Right lobe of liver (tissue), 4 donors: ENCODE results near the gene ZNG1F.
"Not testable (repeated sequence)": the region's sequence is repeated elsewhere in the genome, so short reads cannot be mapped to it uniquely, and the experiment has no call there.

Experiments used
- POLR2A ChIP-seq: fragments of 450-650 bp; IDR thresholded peaks from one replicate; pipeline ENCODE4 v1.6.1; 2017; ENCODE audit warnings: antibody characterized with exemption, mild to moderate bottlenecking
- TF ChIP-seq, protein P1 (sequence below), 4 donors: fragments of 200-600 bp in 3 of 4; fragments of 450-650 bp in 1 of 4; IDR thresholded peaks; one replicate each; pipeline versions ENCODE4 v1.5.1 to v1.8.0; 2016 to 2022; ENCODE audit warnings: antibody characterized with exemption in 4 of 4, mild to moderate bottlenecking in 2 of 4
- donor health status: DM: no; HTN: no; CAD: no.
- donor health status: DM: no; HTN: no; CAD: no.
- donor health status: DM: no; HTN: yes; CAD: no.

GRCh38 chr9:41234221-41234620, 45.1 kb upstream of the ZNG1F start:
- TF ChIP-seq, protein P1, sequence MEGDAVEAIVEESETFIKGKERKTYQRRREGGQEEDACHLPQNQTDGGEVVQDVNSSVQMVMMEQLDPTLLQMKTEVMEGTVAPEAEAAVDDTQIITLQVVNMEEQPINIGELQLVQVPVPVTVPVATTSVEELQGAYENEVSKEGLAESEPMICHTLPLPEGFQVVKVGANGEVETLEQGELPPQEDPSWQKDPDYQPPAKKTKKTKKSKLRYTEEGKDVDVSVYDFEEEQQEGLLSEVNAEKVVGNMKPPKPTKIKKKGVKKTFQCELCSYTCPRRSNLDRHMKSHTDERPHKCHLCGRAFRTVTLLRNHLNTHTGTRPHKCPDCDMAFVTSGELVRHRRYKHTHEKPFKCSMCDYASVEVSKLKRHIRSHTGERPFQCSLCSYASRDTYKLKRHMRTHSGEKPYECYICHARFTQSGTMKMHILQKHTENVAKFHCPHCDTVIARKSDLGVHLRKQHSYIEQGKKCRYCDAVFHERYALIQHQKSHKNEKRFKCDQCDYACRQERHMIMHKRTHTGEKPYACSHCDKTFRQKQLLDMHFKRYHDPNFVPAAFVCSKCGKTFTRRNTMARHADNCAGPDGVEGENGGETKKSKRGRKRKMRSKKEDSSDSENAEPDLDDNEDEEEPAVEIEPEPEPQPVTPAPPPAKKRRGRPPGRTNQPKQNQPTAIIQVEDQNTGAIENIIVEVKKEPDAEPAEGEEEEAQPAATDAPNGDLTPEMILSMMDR (IDR thresholded peaks at IDR 0.05): not testable (repeated sequence)
- TF ChIP-seq POLR2A: not testable (repeated sequence)
